Heart left ventricle (tissue), 16 donors: ENCODE data around the gene IL22. TPM values are rescaled to one million over a fixed set of nuclear protein-coding genes. Genes with fewer than 3 reads are reported as not detected.

ENCODE experiments used
- ATAC-seq, 4 donors: fragments of 200-7000 bp; cut with Tn5 transposase; one replicate each; pipeline ENCODE4 v1.9.1; 2020 to 2022; ENCODE audit warnings: moderate library complexity in 4 of 4, mild to moderate bottlenecking in 3 of 4, moderate number of reproducible peaks in 1 of 4
- DNase-seq, 5 donors: peaks; one replicate each; pipeline ENCODE4 v3.0.0-alpha.2; 2020
- H3K27ac ChIP-seq, 12 donors: fragments of 200-600 bp; sonication (generic) in 4 of 12; one replicate each; pipeline versions ENCODE4 v1.5.0 to v1.8.0; 2016 to 2022; ENCODE audit warnings: mild to moderate bottlenecking in 2 of 12
- H3K27me3 ChIP-seq, 9 donors: fragments of 200-600 bp; sonication (generic) in 2 of 9; one replicate each; pipeline versions ENCODE4 v1.5.1 to v1.8.0; 2016 to 2022; ENCODE audit warnings: mild to moderate bottlenecking in 3 of 9
- H3K36me3 ChIP-seq, 9 donors: fragments of 200-600 bp; sonication (generic) in 2 of 9; one replicate each; pipeline versions ENCODE4 v1.5.0 to v1.8.0; 2018 to 2022; ENCODE audit warnings: mild to moderate bottlenecking in 2 of 9
- H3K4me1 ChIP-seq, 12 donors: fragments of 200-600 bp; sonication (generic) in 4 of 12; one replicate each; pipeline versions ENCODE4 v1.5.0 to v1.8.0; 2016 to 2022; ENCODE audit warnings: mild to moderate bottlenecking in 3 of 12
- H3K4me3 ChIP-seq, 12 donors: fragments of 200-600 bp; sonication (generic) in 4 of 12; one replicate each; pipeline versions ENCODE4 v1.5.0 to v1.8.0; 2017 to 2022; ENCODE audit warnings: mild to moderate bottlenecking in 9 of 12, moderate library complexity in 4 of 12
- H3K9me3 ChIP-seq, 12 donors: fragments of 200-600 bp; sonication (generic) in 4 of 12; one replicate each; pipeline versions ENCODE4 v1.5.0 to v1.8.0; 2016 to 2022; ENCODE audit warnings: mild to moderate bottlenecking in 1 of 12
- CTCF ChIP-seq, 12 donors: fragments of 200-600 bp; sonication (generic) in 4 of 12; IDR thresholded peaks; one replicate each; pipeline versions ENCODE4 v1.5.0 to v1.8.0; 2018 to 2022; ENCODE audit warnings: antibody characterized with exemption in 12 of 12, mild to moderate bottlenecking in 5 of 12
- POLR2A ChIP-seq, 2 donors: fragments of 450-650 bp; IDR thresholded peaks; one replicate each; pipeline ENCODE4 v1.6.1; 2017; ENCODE audit warnings: antibody characterized with exemption in 2 of 2, mild to moderate bottlenecking in 2 of 2, moderate library complexity in 2 of 2
- WGBS, 4 donors: extraction: QIAGEN DNeasy Blood & Tissue Kit in 2 of 4; methylation state at CpG; one replicate each; pipeline versions ENCODE4 v1.1.5 to v1.1.7; 2013 to 2018; 5-methylcytosine and 5-hydroxymethylcytosine counted together
- intact Hi-C, 10 donors: fragments of 100-400 bp; cut with DNase I; formaldehyde crosslinking; loops; one replicate each; pipeline versions ENCODE4 v1.11.1 to v1.14.2; 2022
- polyA plus RNA-seq, 2 donors: library from polyadenylated mRNA; stranded (reverse); fragments of 200-250 nt; gene quantifications; one replicate each; pipeline ENCODE4 v1.2.3, GENCODE V29; 2013
- total RNA-seq, 9 donors: library from RNA; depleted of rRNA in 2 of 9; stranded (reverse); fragments of >200 nt in 2 of 9; fragmentation: NEBNext Ultra II Directional in 3 of 9; extraction: Animal tissue kit (Norgen Biotek cat#: 25700) in 3 of 9; gene quantifications; one replicate each; pipeline versions ENCODE4 v1.1.0 to v1.2.4, GENCODE V29; 2016 to 2023
- donor health status: ischemic (EF 13 %, LVEDD 7.1; RV severe dilation, severe dysfunction).
- donor health status: healthy with polysubstance abuse.
- donor health status: DM: no; HTN: yes; CAD: no.
- donor health status: DM: no; HTN: no; CAD: no.
- donor health status: ischemic (EF 25% LVEDD 6.9; RV normal size, moderate dysfunction).
- donor health status: ischemic (EF 25% LVEDD 5.7; RV mildly dilated, moderate dysfunction).
- donor health status: healthy.
- donor health status: DM: yes; HTN: yes; CAD: no.
- donor health status: ischemic (EF 35%, LVEDD 5.7; RV mildly dilated, moderate dysfunction).
- donor health status: nonischemic (EF 11% LVEDD 7.7; RV severe dilation, severe dysfunction).
- donor health status: DM: yes; HTN: yes; CAD: no.
- donor health status: PGD.
- donor health status: ischemic (EF 29% LVEDD 5.4; RV normal size, mild dysfunction).
- donor health status: nonischemic (EF 23%, LVEDD 6.1; RV moderate dilation, normal function).

Gene IL22
- total and polyA plus RNA-seq, 11 donors: not detected

DNA sequence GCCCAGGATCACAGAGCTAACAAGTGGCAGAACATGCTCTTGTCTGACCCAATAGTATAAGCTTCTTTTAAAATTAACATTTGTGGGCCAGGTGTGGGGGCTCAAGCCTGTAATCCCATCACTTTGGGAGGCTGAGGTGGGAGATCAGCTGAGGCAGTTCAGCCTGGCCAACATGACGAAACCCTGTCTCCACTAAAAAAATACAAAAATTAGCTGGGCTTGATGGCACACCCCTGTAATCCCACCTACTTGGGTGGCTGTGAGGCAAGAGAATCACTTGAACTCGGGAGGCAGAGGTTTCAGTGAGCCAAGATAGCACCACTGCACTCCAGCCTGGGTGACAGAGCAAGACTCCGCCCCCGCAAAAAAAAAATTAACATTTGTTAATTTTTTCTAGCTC lies 33.0 kb upstream of the IL22 start:
- 70 to 85% (median 80%) methylated on average over 4 of the region's 4 CpGs for WGBS, 4 donors
- H3K4me1 ChIP-seq: peaks cover 0 to 5% (median 0%) of the 10 kb centered on the region in 12 donors
- no peaks in the 10 kb centered on the region for H3K27me3 ChIP-seq
- H3K27ac ChIP-seq: no peak overlapping the region
- TF ChIP-seq CTCF (IDR thresholded peaks at IDR 0.05) (no peak), POLR2A (IDR thresholded peaks at IDR 0.05) (no peak)
- intact Hi-C loops: no loop called here
- H3K36me3 ChIP-seq: no peaks in the 10 kb centered on the region
- no peak overlapping the region for H3K4me3 ChIP-seq
- DNase-seq: no peak
- H3K9me3 ChIP-seq: no peaks in the 10 kb centered on the region
- ATAC-seq: no peak

DNA sequence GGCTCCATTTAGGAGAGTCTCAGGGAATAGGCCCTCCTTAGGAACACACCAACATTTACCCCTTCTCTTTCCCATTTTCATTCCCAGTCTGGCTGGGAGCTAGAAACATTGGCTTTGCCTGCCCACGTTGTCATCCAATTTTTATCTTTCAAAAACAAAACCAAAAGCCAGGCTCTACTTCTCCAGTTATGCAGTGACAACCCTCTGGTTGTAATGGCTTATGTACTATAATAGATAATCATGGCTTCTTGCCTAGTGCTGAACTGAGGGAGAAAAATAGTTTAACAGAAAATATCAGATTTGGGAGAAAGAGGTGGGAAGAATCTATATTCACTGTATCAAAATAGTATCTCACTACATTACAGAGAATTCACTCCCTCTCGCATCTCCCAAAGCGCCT lies 32.1 kb upstream of the IL22 start:
- H3K9me3 ChIP-seq: no peaks in the 10 kb centered on the region
- 69 to 87% (median 79%) methylated on average over 3 of the region's 3 CpGs for WGBS, 4 donors
- no peaks in the 10 kb centered on the region for H3K36me3 ChIP-seq
- intact Hi-C loops: no loop called here
- no peak overlapping the region for H3K27ac ChIP-seq
- H3K4me3 ChIP-seq: no peak overlapping the region
- TF ChIP-seq CTCF (IDR thresholded peaks at IDR 0.05) (no peak), POLR2A (IDR thresholded peaks at IDR 0.05) (no peak)
- no peaks in the 10 kb centered on the region for H3K27me3 ChIP-seq
- H3K4me1 ChIP-seq: peaks cover 0 to 5% (median 0%) of the 10 kb centered on the region in 12 donors
- ATAC-seq: no peak
- DNase-seq: no peak

GRCh38 chr12:68281322-68282077 lies 28.1 kb upstream of the IL22 start:
- no peak for DNase-seq
- 93 to 94% (median 93%) methylated on average over 4 of the region's 4 CpGs for WGBS, 4 donors
- intact Hi-C loops: no loop called here
- TF ChIP-seq CTCF (IDR thresholded peaks at IDR 0.05) (no peak), POLR2A (IDR thresholded peaks at IDR 0.05) (no peak)
- no peaks in the 10 kb centered on the region for H3K27me3 ChIP-seq
- H3K27ac ChIP-seq: no peak overlapping the region
- peaks cover 0 to 5% (median 0%) of the 10 kb centered on the region in 12 donors for H3K4me1 ChIP-seq
- no peaks in the 10 kb centered on the region for H3K36me3 ChIP-seq
- no peak for ATAC-seq
- H3K4me3 ChIP-seq: no peak overlapping the region
- no peaks in the 10 kb centered on the region for H3K9me3 ChIP-seq

DNA sequence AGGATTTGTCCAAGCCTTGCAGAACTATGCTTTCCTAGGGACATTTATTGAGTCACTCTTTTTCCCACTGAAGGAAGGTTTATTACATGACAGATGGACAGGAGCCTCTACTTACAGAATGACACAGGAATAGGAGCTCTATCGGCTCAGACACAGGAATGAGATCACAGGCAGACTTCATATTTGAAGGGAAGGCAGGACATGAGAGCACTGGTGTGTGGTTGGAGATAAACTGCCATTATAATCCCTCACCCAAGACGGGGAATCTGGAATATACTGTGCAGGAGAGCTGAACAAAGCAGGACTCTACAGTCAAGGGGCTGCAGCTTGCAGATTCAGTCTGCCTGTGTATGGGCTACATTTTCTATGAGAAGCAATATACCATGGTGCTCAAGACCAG lies 26.8 kb upstream of the IL22 start:
- no peak for ATAC-seq
- H3K4me3 ChIP-seq: no peak overlapping the region
- H3K36me3 ChIP-seq: no peaks in the 10 kb centered on the region
- no peaks in the 10 kb centered on the region for H3K4me1 ChIP-seq
- no peak overlapping the region for H3K27ac ChIP-seq
- DNase-seq: no peak
- intact Hi-C loops: no loop called here
- 73 to 80% (median 79%) methylated on average over 2 of the region's 2 CpGs for WGBS, 4 donors
- TF ChIP-seq POLR2A (IDR thresholded peaks at IDR 0.05): no peak
- TF ChIP-seq CTCF (IDR thresholded peaks at IDR 0.05): no peak
- no peaks in the 10 kb centered on the region for H3K27me3 ChIP-seq
- H3K9me3 ChIP-seq: no peaks in the 10 kb centered on the region
